ENCODE results near the gene KDR.

Gene KDR

GRCh38 chr4:55069248-55069647 is 56.1 kb downstream of the KDR start:
- DNase-seq (ENCODE audit: low read depth in 1 of 2, low spot score in 1 of 2) = no peak
- TF ChIP-seq JUND (IDR thresholded peaks at IDR 0.05; ENCODE audit: low read depth) = no peak
- in situ Hi-C loops (cut with HindIII; ENCODE audit: low pct_unique_long_range_greater_than_20kb, low sequenced_read_pairs) = no loop called here

GRCh38 chr4:55068522-55068921 is 56.9 kb downstream of the KDR start:
- no peak for TF ChIP-seq JUND (IDR thresholded peaks at IDR 0.05; ENCODE audit: low read depth)
- DNase-seq (ENCODE audit: low read depth in 1 of 2, low spot score in 1 of 2) = no peak
- in situ Hi-C loops (cut with HindIII; ENCODE audit: low pct_unique_long_range_greater_than_20kb, low sequenced_read_pairs) = no loop called here

- DNase-seq (ENCODE audit: low read depth in 1 of 2, low spot score in 1 of 2) = no peak
- in situ Hi-C loops (cut with HindIII; ENCODE audit: low pct_unique_long_range_greater_than_20kb, low sequenced_read_pairs) = no loop called here
- no peak for TF ChIP-seq JUND (IDR thresholded peaks at IDR 0.05; ENCODE audit: low read depth)
Measured at GRCh38 chr4:55066018-55066417, 59.4 kb downstream of the KDR start.

GRCh38 chr4:55055529-55055928 is 69.9 kb downstream of the KDR start:
- in situ Hi-C loops (cut with HindIII; ENCODE audit: low pct_unique_long_range_greater_than_20kb, low sequenced_read_pairs) = no loop called here
- TF ChIP-seq JUND (IDR thresholded peaks at IDR 0.05; ENCODE audit: low read depth) = no peak

GRCh38 chr4:55051532-55051931 is 73.9 kb downstream of the KDR start:
- no peak for TF ChIP-seq JUND (IDR thresholded peaks at IDR 0.05; ENCODE audit: low read depth)
- DNase-seq (ENCODE audit: low read depth in 1 of 2, low spot score in 1 of 2) = no peak
- in situ Hi-C loops (cut with HindIII; ENCODE audit: low pct_unique_long_range_greater_than_20kb, low sequenced_read_pairs) = no loop called here

More at GRCh38 chr4:55055529-55055928, 69.9 kb downstream of the KDR start:
- DNase-seq (ENCODE audit: low read depth in 1 of 2, low spot score in 1 of 2) = no peak

- TF ChIP-seq JUND (IDR thresholded peaks at IDR 0.05; ENCODE audit: low read depth) = no peak
- no peak for DNase-seq (ENCODE audit: low read depth in 1 of 2, low spot score in 1 of 2)
- in situ Hi-C loops (cut with HindIII; ENCODE audit: low pct_unique_long_range_greater_than_20kb, low sequenced_read_pairs) = no loop called here
Measured at GRCh38 chr4:55050418-55050950, 74.9 kb downstream of the KDR start.

GRCh38 chr4:55038176-55038890 is 87.1 kb downstream of the KDR start:
- no peak for DNase-seq (ENCODE audit: low read depth in 1 of 2, low spot score in 1 of 2)
- TF ChIP-seq JUND (IDR thresholded peaks at IDR 0.05; ENCODE audit: low read depth) = no peak
- in situ Hi-C loops (cut with HindIII; ENCODE audit: low pct_unique_long_range_greater_than_20kb, low sequenced_read_pairs) = no loop called here

GRCh38 chr4:55037728-55038127 is 87.7 kb downstream of the KDR start:
- no peak for TF ChIP-seq JUND (IDR thresholded peaks at IDR 0.05; ENCODE audit: low read depth)
- in situ Hi-C loops (cut with HindIII; ENCODE audit: low pct_unique_long_range_greater_than_20kb, low sequenced_read_pairs) = no loop called here
- DNase-seq (ENCODE audit: low read depth in 1 of 2, low spot score in 1 of 2) = no peak

GRCh38 chr4:55036405-55036804 is 89.0 kb downstream of the KDR start:
- no peak for DNase-seq (ENCODE audit: low read depth in 1 of 2, low spot score in 1 of 2)
- TF ChIP-seq JUND (IDR thresholded peaks at IDR 0.05; ENCODE audit: low read depth) = no peak
- in situ Hi-C loops (cut with HindIII; ENCODE audit: low pct_unique_long_range_greater_than_20kb, low sequenced_read_pairs) = no loop called here

GRCh38 chr4:55035892-55036291 is 89.5 kb downstream of the KDR start:
- DNase-seq (ENCODE audit: low read depth in 1 of 2, low spot score in 1 of 2) = no peak
- TF ChIP-seq JUND (IDR thresholded peaks at IDR 0.05; ENCODE audit: low read depth) = no peak
- in situ Hi-C loops (cut with HindIII; ENCODE audit: low pct_unique_long_range_greater_than_20kb, low sequenced_read_pairs) = no loop called here

- TF ChIP-seq JUND (IDR thresholded peaks at IDR 0.05; ENCODE audit: low read depth) = no peak
- in situ Hi-C loops (cut with HindIII; ENCODE audit: low pct_unique_long_range_greater_than_20kb, low sequenced_read_pairs) = no loop called here
- DNase-seq (ENCODE audit: low read depth in 1 of 2, low spot score in 1 of 2) = no peak
Measured at GRCh38 chr4:55033296-55033695, 92.1 kb downstream of the KDR start.

GRCh38 chr4:55032788-55033187 is 92.6 kb downstream of the KDR start:
- no peak for TF ChIP-seq JUND (IDR thresholded peaks at IDR 0.05; ENCODE audit: low read depth)
- in situ Hi-C loops (cut with HindIII; ENCODE audit: low pct_unique_long_range_greater_than_20kb, low sequenced_read_pairs) = no loop called here
- DNase-seq (ENCODE audit: low read depth in 1 of 2, low spot score in 1 of 2) = no peak

GRCh38 chr4:55032179-55032578 is 93.2 kb downstream of the KDR start:
- in situ Hi-C loops (cut with HindIII; ENCODE audit: low pct_unique_long_range_greater_than_20kb, low sequenced_read_pairs) = no loop called here
- TF ChIP-seq JUND (IDR thresholded peaks at IDR 0.05; ENCODE audit: low read depth) = no peak

GRCh38 chr4:55031158-55031557 is 94.2 kb downstream of the KDR start:
- in situ Hi-C loops (cut with HindIII; ENCODE audit: low pct_unique_long_range_greater_than_20kb, low sequenced_read_pairs) = no loop called here
- DNase-seq (ENCODE audit: low read depth in 1 of 2, low spot score in 1 of 2) = no peak
- TF ChIP-seq JUND (IDR thresholded peaks at IDR 0.05; ENCODE audit: low read depth) = no peak

More at GRCh38 chr4:55032179-55032578, 93.2 kb downstream of the KDR start:
- no peak for DNase-seq (ENCODE audit: low read depth in 1 of 2, low spot score in 1 of 2)
